ENCODE data around the gene FZD1.

- TF ChIP-seq POLR2A (IDR thresholded peaks at IDR 0.05), result no peak
- TF ChIP-seq, protein P1, sequence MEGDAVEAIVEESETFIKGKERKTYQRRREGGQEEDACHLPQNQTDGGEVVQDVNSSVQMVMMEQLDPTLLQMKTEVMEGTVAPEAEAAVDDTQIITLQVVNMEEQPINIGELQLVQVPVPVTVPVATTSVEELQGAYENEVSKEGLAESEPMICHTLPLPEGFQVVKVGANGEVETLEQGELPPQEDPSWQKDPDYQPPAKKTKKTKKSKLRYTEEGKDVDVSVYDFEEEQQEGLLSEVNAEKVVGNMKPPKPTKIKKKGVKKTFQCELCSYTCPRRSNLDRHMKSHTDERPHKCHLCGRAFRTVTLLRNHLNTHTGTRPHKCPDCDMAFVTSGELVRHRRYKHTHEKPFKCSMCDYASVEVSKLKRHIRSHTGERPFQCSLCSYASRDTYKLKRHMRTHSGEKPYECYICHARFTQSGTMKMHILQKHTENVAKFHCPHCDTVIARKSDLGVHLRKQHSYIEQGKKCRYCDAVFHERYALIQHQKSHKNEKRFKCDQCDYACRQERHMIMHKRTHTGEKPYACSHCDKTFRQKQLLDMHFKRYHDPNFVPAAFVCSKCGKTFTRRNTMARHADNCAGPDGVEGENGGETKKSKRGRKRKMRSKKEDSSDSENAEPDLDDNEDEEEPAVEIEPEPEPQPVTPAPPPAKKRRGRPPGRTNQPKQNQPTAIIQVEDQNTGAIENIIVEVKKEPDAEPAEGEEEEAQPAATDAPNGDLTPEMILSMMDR (IDR thresholded peaks at IDR 0.05), result no peak
These were observed 28.9 kb upstream of the FZD1 start for GRCh38 chr7:91235211-91235832.
